Thoracic aorta (tissue), 2 donors: ENCODE data around the gene PPP2R5D. TPM values are rescaled to one million over a fixed set of nuclear protein-coding genes. Genes with fewer than 3 reads are reported as not detected.

Experiments used
- ATAC-seq: fragments of 150-250 bp; one replicate; pipeline ENCODE4 v1.8.0; 2017; ENCODE audit warnings: low read depth; ENCODE audit not compliant: insufficient number of reproducible peaks, low FRiP score
- DNase-seq: peaks from one replicate; pipeline ENCODE4 v3.0.0-alpha.2; 2020; ENCODE audit warnings: low spot score
- H3K27ac ChIP-seq, 2 donors: fragments of 200-600 bp; sonication (generic); 1 replicate in 1 of 2; 2 replicates in 1 of 2; pipeline ENCODE4 v1.5.1; 2016; ENCODE audit warnings: mild to moderate bottlenecking in 2 of 2, moderate library complexity in 2 of 2
- H3K27me3 ChIP-seq: fragments of 200-600 bp; sonication (generic); replicated peaks from 2 replicates; pipeline ENCODE4 v1.6.0; 2016; ENCODE audit warnings: mild to moderate bottlenecking; ENCODE audit not compliant: insufficient read depth
- H3K36me3 ChIP-seq: fragments of 200-600 bp; sonication (generic); one replicate; pipeline ENCODE4 v1.5.1; 2016
- H3K4me1 ChIP-seq, 2 donors: fragments of 200-600 bp; sonication (generic); 1 replicate in 1 of 2; 2 replicates in 1 of 2; pipeline versions ENCODE4 v1.5.1 to v1.6.0; 2016; ENCODE audit warnings: low read depth in 2 of 2, mild to moderate bottlenecking in 1 of 2; ENCODE audit not compliant: control insufficient read depth in 1 of 2
- H3K4me3 ChIP-seq: fragments of 200-600 bp; sonication (generic); 2 replicates; pipeline ENCODE4 v1.5.1; 2016; ENCODE audit warnings: mild to moderate bottlenecking
- H3K9me3 ChIP-seq: fragments of 200-600 bp; sonication (generic); 2 replicates; pipeline ENCODE4 v1.5.1; 2016
- total RNA-seq, 2 donors: library from RNA; depleted of rRNA; stranded (reverse); fragments of >200 nt; gene quantifications; one replicate each; pipeline versions ENCODE4 v1.1.0 to v1.2.3, GENCODE V29; 2016
- TF ChIP-seq, protein P1 (sequence below): fragments of 200-600 bp; sonication (generic); IDR thresholded peaks from one replicate; pipeline ENCODE4 v1.5.1; 2019; ENCODE audit warnings: antibody characterized with exemption

Gene PPP2R5D
- total RNA-seq, 2 donors from 2014 or later, result 20.1 to 37.1 TPM

DNA sequence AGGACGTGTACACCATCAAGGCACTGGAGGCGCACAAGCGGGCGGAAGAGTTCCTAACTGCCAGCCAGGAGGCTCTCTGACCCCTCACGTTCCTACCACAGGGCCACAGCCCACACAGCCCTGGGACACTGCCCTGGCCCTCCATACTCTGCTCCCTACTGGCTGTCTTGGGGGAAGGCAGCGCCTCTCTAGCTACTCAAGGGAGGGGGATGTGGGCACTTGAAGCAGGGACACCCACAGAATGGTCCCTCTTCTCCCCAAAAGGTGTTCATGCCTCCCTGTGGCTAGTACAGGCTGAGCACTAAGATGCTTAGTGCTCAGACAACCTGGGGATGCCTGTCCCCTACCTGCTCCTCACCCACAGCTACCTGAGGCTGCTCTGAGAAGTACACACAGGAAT, 26.8 kb downstream of the PPP2R5D start:
- TF ChIP-seq, protein P1, sequence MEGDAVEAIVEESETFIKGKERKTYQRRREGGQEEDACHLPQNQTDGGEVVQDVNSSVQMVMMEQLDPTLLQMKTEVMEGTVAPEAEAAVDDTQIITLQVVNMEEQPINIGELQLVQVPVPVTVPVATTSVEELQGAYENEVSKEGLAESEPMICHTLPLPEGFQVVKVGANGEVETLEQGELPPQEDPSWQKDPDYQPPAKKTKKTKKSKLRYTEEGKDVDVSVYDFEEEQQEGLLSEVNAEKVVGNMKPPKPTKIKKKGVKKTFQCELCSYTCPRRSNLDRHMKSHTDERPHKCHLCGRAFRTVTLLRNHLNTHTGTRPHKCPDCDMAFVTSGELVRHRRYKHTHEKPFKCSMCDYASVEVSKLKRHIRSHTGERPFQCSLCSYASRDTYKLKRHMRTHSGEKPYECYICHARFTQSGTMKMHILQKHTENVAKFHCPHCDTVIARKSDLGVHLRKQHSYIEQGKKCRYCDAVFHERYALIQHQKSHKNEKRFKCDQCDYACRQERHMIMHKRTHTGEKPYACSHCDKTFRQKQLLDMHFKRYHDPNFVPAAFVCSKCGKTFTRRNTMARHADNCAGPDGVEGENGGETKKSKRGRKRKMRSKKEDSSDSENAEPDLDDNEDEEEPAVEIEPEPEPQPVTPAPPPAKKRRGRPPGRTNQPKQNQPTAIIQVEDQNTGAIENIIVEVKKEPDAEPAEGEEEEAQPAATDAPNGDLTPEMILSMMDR, result no peak
- H3K27ac ChIP-seq, result no peak overlapping the region
- no peaks in the 10 kb centered on the region for H3K9me3 ChIP-seq
- no peak for DNase-seq
- no peaks in the 10 kb centered on the region for H3K27me3 ChIP-seq
- H3K4me3 ChIP-seq, result no peak overlapping the region
- peaks cover 34% of the 10 kb centered on the region for H3K36me3 ChIP-seq
- H3K4me1 ChIP-seq, result peaks cover 23 to 30% of the 10 kb centered on the region in 2 donors
- ATAC-seq, result no peak

DNA sequence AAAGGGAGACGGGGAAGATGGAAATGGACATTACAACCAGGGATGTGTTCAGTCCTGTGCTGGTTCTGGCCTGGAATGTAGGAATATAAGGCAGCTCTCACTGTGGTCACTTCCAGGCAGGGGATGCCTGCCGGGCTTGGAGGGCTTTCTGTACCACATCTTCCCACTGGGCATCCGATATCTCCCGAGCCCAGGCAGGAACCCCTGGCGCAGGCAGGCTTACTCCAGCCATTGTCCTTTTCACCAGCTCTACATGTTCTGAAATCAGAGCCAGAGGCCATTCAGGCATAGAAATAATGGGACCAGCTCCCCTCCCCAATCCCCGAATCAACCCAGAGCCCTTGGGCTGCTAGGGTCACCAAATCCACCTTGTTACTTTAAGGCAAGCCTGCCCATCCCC, 28.0 kb downstream of the PPP2R5D start:
- peaks cover 24% of the 10 kb centered on the region for H3K36me3 ChIP-seq

DNA sequence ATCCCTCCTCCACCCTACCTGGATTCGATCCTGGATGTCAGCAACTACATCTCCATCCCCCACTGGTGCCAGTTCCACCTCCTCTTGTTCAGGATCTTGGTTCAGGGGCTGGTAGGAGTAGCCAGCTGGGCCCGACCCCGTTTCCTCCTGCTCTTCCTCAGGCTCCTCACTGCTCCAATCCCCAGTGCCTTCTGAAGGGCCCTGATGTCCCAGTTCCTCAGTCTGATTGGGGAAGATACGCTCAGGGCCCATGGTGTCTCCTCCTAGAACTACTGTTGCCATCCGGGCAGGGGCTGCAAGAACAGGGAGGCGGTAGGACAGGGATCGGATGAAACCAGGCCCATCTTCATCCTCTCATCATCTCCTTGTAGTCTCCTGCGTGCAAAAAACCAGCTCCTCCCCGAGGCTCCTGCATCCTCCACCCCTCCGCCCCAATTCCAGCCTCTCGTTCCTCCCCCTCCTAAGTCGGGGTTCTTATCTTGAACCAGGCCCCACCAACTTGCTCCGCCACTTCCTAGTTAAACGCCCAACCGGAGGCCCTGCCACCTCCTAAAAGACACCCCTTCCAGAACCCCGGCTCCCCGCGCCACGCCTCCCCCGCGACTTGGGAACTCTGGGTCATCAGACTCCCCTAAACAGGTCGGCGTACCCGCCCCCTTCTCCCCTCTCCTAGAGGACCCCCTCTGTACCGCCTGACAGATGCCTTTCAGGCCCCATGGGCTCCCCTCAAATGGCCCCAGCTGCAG, 28.9 kb downstream of the PPP2R5D start:
- Histone ChIP-seq H3K36me3 (peaks cover 31% of the 10 kb centered on the region), H3K4me1 (peaks cover 30 to 46% of the 10 kb centered on the region in 2 donors), H3K4me3 (peak overlapping the region; percentile 97), H3K9me3 (no peaks in the 10 kb centered on the region), H3K27ac (peak overlapping the region; percentile 61 to 74), H3K27me3 (no peaks in the 10 kb centered on the region)
- no peak for DNase-seq
- ATAC-seq, result no peak
- TF ChIP-seq, protein P1, result no peak

More for the DNA sequence above, 28.0 kb downstream of the PPP2R5D start:
- no peak overlapping the region for H3K4me3 ChIP-seq
- peak overlapping the region in 1 of 2 donors; percentile 74 for H3K27ac ChIP-seq
- H3K9me3 ChIP-seq, result no peaks in the 10 kb centered on the region
- no peaks in the 10 kb centered on the region for H3K27me3 ChIP-seq
- no peak for DNase-seq
- no peak for ATAC-seq
- TF ChIP-seq, protein P1, result no peak
- H3K4me1 ChIP-seq, result peaks cover 30 to 42% of the 10 kb centered on the region in 2 donors

DNA sequence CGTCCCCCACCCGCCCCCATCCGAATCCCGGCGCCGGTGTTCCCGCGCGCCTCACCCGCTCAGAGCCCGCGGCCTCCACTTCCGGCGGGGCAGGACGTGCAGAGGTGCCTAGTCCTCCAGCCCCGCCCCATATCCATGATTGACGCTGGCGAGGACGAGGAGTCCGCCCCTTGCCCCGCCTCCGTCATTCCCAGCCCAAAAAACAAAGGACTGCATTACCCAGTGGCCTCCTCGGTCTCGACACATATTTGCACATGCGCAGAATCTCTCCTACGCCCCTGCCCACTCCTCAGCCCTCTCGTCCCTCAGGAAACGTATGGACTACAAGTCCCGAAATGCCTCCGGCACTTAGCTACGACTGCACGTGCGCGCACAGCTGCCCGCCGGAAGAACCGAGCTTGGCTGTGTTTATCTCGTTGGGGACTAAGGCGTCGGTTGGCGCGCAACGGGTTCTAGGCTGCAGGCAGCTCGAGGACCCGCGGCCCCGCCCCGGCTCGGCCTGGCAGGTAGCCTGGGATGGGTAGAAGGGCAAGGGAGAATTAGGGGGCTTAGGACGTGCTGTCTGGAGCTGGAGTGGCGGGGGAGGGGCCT, 29.6 kb downstream of the PPP2R5D start, which contains the start of the genes KLHDC3 and MEA1:
Gene KLHDC3 (plus strand): TSS at position 407 of the 591 bp plus-strand sequence. CDS start 2,944 bp downstream, outside the sequence.
Gene MEA1 (minus strand): TSS at position 104 of the 591 bp plus-strand sequence. CDS start 133 bp downstream, outside the sequence.
- Histone ChIP-seq H3K27me3 (no peaks in the 10 kb centered on the region), H3K9me3 (no peaks in the 10 kb centered on the region), H3K36me3 (peaks cover 31% of the 10 kb centered on the region), H3K27ac (peak within 1 kb of the TSS; percentile 74), H3K4me1 (peaks cover 30 to 46% of the 10 kb centered on the region in 2 donors), H3K4me3 (peak within 1 kb of the TSS; percentile 97)
- TF ChIP-seq, protein P1, result no peak
- ATAC-seq (peak; percentile 99), DNase-seq (peak; percentile 99)

DNA sequence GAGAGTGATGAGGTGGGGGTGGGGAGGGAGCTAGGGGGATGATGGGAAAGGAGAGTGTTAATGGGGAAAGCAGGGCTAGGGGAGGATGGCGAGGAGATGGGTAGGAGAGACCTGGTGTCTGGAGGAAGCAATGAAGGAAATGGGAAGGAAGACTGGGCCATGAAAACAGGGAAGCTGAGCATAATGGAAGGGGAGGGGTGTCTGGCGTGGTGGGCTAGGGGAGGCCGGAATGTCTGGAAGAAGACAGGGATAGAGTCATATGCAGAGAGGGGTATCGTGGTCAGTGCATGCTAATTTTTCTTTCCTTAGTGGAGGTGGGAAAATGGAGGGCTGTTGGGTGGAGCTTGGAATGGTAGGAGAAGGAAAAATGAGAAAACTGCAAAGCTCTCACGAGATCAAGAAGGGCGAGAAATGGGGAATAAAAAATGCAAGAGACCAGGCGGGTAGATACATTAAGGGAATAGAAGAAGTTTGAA, 30.1 kb downstream of the PPP2R5D start:
- H3K27me3 ChIP-seq, result no peaks in the 10 kb centered on the region
- peak overlapping the region; percentile 97 for H3K4me3 ChIP-seq
- peaks cover 35% of the 10 kb centered on the region for H3K36me3 ChIP-seq
- H3K9me3 ChIP-seq, result no peaks in the 10 kb centered on the region
- ATAC-seq (no peak), DNase-seq (no peak)
- TF ChIP-seq, protein P1, result no peak
- peaks cover 30 to 46% of the 10 kb centered on the region in 2 donors for H3K4me1 ChIP-seq
- peak overlapping the region; percentile 65 to 74 for H3K27ac ChIP-seq
